ENCODE data around the gene SLIT3.

DNA sequence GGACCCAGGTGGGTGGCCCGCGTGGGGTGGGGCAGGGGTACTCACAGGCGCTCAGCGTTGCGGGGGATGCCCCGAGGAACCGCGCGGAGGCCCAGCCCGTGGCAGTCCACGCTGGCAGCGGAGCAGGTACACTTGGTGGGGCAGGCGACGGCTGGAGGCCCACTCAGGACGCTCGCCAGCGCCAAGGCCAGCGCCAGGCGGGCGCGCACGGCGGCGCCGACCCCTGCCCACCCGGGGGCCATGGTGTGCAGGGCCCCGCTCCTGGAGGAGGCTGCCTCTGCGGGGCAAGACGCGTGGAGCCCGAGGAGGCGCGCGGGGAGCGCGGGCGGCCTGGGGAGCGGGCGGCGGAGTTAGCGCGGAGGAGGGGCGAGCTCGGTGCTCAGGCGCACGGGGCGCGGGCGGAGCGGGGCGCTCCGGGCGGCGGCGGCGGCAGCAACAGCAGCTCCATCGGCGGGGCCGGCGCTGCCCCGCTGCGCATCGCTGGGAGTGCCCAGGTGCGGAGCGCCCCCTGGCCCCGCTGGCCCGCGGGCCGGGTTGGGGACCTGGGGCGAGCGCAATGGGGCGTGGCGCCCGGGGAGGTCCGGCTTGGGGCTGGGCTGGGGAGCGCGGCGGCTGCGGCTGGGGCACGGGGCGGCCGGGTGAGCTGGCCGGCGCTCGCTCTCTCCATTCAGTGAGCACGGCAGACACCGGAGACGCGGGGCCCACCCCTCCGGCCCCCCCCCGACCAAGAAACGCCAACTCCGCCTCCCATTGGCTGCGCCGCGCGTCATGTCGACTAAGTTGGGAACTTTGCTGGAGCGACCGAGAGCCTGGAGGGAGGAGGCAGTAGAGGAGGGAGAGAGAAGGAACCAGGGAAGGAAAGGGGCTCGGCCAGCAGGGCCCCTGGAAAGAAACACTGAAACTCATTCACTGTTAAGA, at the start of gene SLIT3:
- TF ChIP-seq SIN3A (IDR thresholded peaks at IDR 0.05; ENCODE audit: low read depth, low read length) (no peak), MYC (IDR thresholded peaks at IDR 0.05; ENCODE audit: insufficient read depth, insufficient read length, insufficient replicate concordance, low read length, severe bottlenecking) (no peak), CTCF (IDR thresholded peaks at IDR 0.05 in 2 of 3, conservative IDR thresholded peaks at IDR 0.05 in 1 of 3; ENCODE audit: control insufficient read depth in 2 of 3, extremely low read depth in 1 of 3, insufficient read depth in 1 of 3, low read depth in 3 of 3, low read length in 3 of 3) (no peak), BACH1 (IDR thresholded peaks at IDR 0.05; ENCODE audit: borderline replicate concordance) (no peak), REST (IDR thresholded peaks at IDR 0.05; ENCODE audit: low read depth, low read length) (no peak), MEF2A (IDR thresholded peaks at IDR 0.05; ENCODE audit: insufficient read depth, low read depth, low read length) (no peak)
- TF ChIP-seq, protein P1, sequence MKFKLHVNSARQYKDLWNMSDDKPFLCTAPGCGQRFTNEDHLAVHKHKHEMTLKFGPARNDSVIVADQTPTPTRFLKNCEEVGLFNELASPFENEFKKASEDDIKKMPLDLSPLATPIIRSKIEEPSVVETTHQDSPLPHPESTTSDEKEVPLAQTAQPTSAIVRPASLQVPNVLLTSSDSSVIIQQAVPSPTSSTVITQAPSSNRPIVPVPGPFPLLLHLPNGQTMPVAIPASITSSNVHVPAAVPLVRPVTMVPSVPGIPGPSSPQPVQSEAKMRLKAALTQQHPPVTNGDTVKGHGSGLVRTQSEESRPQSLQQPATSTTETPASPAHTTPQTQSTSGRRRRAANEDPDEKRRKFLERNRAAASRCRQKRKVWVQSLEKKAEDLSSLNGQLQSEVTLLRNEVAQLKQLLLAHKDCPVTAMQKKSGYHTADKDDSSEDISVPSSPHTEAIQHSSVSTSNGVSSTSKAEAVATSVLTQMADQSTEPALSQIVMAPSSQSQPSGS (IDR thresholded peaks at IDR 0.05; ENCODE audit: low read length), result no peak
- TF ChIP-seq, protein P2, sequence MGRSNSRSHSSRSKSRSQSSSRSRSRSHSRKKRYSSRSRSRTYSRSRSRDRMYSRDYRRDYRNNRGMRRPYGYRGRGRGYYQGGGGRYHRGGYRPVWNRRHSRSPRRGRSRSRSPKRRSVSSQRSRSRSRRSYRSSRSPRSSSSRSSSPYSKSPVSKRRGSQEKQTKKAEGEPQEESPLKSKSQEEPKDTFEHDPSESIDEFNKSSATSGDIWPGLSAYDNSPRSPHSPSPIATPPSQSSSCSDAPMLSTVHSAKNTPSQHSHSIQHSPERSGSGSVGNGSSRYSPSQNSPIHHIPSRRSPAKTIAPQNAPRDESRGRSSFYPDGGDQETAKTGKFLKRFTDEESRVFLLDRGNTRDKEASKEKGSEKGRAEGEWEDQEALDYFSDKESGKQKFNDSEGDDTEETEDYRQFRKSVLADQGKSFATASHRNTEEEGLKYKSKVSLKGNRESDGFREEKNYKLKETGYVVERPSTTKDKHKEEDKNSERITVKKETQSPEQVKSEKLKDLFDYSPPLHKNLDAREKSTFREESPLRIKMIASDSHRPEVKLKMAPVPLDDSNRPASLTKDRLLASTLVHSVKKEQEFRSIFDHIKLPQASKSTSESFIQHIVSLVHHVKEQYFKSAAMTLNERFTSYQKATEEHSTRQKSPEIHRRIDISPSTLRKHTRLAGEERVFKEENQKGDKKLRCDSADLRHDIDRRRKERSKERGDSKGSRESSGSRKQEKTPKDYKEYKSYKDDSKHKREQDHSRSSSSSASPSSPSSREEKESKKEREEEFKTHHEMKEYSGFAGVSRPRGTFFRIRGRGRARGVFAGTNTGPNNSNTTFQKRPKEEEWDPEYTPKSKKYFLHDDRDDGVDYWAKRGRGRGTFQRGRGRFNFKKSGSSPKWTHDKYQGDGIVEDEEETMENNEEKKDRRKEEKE (IDR thresholded peaks at IDR 0.05), result no peak
- TF ChIP-seq, protein P3, sequence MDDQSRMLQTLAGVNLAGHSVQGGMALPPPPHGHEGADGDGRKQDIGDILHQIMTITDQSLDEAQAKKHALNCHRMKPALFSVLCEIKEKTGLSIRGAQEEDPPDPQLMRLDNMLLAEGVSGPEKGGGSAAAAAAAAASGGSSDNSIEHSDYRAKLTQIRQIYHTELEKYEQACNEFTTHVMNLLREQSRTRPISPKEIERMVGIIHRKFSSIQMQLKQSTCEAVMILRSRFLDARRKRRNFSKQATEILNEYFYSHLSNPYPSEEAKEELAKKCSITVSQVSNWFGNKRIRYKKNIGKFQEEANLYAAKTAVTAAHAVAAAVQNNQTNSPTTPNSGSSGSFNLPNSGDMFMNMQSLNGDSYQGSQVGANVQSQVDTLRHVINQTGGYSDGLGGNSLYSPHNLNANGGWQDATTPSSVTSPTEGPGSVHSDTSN (IDR thresholded peaks at IDR 0.05; ENCODE audit: insufficient replicate concordance, low read depth, low read length), result no peak
